ENCODE results near the gene OR5AC2.

Gene OR5AC2, protein sequence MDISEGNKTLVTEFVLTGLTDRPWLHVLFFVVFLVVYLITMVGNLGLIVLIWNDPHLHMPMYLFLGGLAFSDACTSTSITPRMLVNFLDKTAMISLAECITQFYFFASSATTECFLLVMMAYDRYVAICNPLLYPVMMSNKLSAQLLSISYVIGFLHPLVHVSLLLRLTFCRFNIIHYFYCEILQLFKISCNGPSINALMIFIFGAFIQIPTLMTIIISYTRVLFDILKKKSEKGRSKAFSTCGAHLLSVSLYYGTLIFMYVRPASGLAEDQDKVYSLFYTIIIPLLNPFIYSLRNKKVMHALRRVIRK

DNA sequence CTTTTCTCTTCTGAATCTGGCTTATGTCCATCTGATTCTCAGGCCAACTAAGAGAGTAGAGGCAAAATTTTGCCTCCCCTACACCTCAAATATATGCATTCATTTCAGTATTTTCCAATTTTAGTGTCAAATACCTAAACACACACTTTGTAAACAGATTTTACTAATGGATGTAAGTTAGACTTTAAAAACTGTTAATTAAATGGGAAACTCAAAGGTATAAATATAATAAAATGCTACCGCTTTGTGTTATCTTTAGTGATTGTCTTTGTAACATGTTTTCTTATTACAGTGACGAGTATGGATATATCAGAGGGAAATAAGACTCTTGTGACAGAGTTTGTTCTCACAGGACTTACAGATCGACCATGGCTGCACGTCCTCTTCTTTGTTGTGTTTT, at the start of gene OR5AC2:
TSS of gene OR5AC2 (plus strand) at position 301 of the 400 bp plus-strand sequence. CDS start at position 301, 0 bp downstream.
- no peak for DNase-seq

DNA sequence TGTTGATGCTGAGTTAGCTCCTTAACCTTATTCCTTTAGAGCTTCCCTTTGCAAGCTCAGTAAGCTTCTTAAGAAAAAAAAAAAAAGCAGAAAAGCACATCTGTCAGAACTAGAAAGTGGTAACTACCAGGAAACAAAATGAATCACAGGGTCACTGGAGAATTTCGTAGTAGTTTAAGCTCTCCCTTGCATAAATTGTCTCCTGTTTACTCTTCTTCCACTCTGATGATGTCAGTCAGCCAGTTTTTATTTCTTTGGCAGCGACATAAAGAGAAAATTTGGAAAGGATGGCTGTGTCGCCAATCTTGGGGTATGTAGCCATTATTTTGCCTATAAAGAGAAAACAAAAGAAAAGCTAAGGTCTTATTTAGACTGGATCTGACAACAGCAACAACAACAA, 48.7 kb upstream of the OR5AC2 start:
- no peak for DNase-seq

DNA sequence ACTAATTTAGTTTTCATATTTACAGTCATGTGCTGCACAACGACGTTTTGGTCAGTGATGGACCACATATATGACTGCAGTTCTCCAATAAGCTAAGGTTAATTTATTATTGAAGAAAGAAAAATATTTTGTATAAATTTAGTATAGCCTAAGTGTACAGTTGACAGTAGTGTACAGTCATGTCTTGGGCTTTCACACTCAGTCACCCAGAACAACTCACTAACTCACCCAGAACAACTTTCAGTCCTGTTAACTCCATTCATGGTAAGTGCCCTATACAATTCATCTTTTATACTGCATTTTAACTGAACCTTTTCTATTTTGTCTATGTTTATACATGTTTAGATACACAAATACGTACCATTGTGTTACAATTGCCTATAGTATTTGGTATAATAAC, 48.1 kb upstream of the OR5AC2 start:
- DNase-seq: no peak

DNA sequence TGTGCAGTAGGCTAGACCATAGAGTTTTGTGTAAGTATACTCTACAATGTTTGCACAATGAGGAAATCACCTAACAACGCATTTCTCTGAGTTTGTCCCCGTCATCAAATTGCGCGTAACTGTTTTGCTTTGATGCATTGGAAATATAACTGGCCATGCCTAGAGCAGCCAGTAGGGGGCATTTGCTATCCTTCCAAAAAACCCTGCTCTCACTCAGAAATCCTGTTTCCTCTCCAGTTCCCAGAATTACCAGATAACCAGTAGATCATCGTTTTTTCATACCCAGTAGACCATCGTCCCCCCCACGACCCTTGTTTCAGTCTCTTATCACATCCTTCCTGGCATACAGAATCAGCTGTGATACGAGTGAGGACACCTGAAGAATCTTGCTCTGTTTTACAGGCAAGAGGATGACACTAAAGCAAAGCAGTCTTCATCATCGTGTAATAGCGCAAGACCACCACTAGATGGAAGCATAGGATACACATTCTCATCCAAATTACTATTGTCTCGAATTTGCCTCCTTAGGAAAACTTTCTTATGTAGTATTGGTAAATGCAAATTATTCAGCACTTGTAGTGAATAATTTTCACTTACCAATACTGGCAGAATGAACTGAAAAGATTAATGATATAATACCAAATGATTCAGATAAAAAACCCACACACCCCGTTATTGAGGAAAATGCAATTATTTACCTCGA, 47.5 kb upstream of the OR5AC2 start:
- peak; percentile 80 to 86 (median 85) for DNase-seq

DNA sequence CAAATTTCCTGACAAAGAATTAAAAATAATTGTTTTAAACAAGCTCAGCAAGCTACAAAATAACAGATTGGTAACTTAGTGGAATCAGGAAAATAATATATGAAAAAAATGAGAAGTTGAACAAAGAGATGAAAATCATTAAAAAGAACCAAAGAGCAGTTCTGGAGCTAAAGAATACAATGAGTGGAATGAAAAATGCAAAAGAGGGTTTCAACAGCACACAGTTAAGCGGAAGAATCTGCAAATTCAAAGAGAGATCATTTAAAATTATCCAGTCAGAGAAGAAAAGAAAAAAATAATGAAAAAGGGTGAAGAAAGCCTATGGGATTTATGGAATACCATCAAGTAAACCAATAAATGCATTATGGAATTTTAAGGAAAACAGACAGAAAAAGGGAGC, 45.6 kb upstream of the OR5AC2 start:
- no peak for DNase-seq

DNA sequence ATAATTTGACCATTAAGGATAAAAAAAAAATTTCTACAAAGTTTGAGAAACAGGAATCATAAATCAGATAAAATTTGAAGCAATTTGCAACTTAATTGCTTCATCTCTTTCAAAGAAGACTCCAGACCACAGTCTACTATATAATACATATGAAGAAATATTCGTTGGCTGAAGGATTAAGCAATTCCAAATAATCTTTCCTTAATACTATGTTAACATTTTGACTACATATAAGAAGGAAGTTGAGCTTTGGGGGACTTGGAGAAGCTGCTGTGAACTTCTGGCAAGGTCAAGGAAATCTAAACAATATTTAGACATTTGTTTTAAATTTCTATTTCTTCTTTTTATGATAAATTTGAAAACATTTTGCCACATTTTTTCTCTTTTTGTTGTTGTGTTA, 38.4 kb upstream of the OR5AC2 start:
- DNase-seq: peak in 1 of 3 donors; percentile 17

DNA sequence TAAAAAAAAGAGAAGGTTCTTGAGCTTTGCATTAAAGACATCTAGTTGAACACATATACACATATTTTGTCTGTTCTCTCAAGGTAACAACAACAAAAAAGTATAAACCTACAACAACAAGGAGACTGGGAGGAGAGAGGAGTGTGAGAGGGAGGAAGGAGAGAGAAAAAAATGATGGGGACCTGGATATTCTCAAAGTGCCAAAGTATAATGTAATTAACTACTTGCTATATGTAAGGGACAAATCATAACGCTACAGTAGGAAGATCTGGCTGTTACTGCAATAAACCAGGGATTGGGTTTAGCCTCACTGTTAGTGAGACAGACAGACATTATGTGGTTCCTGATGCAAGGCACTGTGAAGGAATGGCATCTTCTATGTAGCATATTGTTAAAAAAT, 37.7 kb upstream of the OR5AC2 start:
- DNase-seq: no peak

DNA sequence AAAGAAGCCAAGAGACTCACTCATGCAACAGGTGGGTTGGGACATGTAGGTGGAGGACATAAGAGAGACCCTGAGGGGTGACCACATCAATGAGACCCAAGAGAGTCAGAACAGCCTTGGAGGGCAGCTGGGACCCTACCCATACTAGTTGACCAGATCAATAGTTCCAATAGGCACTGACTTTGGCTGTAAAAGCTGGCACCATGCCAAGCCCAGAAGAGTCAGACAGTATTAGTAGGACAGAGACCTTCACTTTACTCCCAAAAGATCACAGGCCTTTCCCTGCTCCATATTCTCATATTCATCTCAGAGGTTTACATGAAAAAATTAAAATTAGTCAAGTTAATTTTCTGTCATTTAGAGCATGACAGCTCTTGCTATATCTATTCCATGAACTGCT, 30.9 kb upstream of the OR5AC2 start:
- no peak for DNase-seq

DNA sequence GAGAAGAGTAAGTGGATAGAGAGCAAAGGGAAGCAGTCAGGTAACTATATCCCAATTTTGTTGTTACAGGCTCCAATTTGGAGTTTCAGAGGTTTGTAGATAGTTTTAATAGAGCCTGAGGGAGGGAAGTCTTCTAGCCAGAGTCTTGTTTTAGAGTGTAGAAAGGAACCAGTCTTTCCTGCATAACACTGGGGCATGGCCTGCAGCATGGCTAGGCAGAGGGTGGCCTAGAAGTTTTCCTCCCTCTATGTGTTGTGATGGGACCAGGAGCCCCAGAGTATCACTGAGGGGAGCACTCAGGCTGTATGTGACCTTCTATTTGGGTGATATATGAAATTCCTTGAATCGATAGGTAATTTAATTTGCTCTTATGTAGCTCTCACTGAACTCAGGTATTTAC, 29.3 kb upstream of the OR5AC2 start:
- DNase-seq: no peak

DNA sequence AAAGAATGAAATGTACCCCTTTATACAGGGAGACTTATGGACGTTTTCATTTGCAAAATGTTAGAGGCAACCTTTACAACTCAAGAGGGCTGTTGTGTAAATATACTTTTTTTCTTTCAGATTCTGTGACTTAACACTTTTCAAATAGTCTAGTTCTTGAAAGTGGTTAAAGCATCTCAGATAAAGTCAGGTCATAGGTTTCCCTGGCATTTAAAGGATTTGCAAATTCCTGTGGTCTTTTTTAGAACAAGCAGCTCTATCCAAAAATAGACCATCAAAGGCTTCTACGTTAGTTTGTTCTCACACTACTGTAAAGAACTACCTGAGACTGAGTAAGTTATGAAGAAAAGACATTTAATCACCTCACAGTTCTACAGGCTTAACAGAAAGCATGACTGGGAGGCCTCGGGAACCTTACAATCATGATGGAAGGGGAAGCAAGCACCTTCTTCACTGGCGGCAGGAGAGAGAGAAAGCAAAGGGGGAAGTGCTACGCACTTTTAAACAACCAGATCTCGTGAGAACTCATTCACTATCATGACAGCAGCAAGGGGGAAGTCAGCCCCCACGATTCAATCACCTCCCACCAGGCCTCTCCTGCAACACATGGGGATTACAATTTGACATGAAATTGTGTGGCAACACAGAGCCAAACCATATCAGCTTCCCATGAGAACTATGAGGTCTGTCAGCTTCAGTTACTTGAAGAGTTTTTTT, 28.6 kb upstream of the OR5AC2 start:
- peak in 2 of 3 donors; percentile 7 to 16 for DNase-seq

DNA sequence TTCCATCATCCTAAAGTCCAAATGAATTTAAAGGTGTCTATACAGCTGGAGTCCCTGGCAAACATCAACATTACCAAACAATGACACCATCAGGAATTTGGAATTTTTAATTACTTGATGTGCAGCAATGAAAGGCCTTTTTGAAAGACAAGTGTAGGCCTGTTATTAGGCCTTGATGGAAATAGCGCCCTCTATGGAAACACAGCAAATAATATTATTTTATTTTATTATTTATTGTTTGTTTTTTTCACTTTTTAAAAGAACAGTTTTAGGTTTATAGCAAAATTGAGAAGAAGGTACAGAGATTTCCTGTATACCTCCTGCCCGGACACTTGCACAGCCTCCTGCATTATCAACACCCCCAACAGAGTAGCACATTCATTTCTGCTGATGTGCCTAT, 18.1 kb upstream of the OR5AC2 start:
- DNase-seq: no peak

DNA sequence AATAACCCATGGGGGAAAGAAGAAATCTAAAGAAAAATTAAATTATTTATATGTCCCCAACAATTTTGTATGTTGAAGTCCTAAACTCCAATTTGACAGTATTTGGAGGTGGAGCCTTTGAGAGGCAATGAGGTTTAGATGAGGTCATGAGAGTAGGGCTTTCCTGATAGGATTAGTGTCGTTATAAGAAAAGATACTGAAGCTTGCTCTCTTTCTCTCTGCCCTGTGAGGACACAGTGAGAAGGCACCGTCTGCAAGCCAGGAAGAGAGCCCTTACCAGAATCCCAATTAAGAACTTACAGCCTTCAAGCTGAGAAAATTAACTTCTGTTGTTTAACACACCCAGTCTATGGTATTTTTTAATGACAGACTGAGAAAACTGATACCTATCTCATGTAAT, 16.1 kb upstream of the OR5AC2 start:
- DNase-seq: no peak

DNA sequence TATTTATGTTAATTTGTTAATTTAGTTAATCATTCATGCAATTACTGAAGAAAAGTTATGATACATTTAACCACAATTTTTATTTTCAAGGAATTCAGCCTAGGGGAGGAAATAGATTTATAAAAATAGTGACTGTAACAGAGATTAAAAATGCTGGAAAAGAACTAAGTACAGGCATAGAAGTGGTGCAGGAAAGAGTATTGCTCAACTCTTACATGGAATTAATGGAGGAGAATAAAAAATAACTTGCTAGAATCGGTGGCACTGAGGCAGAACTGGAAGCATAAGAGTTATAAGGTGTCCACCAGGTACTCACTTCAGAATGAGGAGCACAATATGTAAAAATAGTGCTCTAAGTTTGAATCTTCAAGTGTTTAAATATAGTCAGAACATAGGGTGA, 13.5 kb upstream of the OR5AC2 start:
- DNase-seq: no peak

DNA sequence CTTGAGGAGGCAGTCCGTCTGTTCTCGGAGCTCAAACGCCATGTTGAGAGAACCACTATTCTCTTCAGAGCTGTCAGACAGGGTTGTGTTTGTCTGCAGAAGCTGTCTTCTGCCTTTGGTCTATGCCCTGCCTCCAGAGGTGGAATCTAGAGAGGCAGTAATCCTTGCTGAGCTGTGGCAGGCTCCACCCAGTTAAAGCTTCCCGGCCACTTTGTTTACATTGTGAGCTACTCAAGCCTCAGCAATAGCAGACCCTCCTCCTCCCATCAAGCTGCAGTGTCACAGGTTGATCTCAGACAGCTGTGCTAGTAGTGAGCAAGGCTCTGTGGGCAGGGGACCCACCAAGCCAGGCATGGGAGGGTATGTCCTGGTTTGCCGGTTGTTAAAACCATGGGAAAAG, 8.9 kb downstream of the OR5AC2 start:
- no peak for DNase-seq

DNA sequence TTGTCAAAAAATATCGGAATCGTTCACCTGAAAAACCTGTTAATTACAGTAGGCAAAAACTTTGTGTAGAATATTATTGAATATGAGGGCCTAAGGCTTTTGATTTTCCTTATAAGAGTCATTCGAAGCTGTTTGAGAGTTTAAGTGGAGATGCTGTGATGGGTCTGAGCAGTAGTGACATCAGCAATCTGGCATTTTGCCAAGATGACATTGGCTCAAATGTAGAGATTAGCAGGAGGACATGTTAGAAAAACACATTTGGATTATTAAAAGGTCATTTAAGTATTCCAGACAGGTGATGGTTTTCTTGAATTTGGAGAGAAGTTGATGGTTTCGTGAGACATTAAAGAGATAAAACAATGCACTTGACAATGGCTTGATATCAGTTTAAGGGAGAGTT, 12.9 kb downstream of the OR5AC2 start:
- DNase-seq: no peak

DNA sequence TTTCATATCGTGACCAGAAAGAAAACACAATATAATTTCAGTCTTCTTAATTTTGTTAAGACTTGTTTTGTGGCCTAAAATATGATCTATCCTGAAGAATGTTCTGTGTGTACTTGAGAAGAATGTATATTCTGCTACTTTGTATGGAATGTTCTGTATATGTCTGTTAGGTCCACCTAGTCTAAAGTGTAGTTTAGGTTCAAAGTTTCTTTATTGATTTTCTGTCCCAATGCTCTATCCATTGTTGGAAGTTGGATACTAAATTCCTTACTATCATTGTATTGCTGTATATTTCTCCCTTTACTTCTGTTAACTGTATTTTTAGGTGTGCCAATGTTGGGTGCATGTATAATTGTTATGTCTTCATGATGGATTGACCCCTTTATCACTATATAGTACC, 21.2 kb downstream of the OR5AC2 start:
- no peak for DNase-seq

DNA sequence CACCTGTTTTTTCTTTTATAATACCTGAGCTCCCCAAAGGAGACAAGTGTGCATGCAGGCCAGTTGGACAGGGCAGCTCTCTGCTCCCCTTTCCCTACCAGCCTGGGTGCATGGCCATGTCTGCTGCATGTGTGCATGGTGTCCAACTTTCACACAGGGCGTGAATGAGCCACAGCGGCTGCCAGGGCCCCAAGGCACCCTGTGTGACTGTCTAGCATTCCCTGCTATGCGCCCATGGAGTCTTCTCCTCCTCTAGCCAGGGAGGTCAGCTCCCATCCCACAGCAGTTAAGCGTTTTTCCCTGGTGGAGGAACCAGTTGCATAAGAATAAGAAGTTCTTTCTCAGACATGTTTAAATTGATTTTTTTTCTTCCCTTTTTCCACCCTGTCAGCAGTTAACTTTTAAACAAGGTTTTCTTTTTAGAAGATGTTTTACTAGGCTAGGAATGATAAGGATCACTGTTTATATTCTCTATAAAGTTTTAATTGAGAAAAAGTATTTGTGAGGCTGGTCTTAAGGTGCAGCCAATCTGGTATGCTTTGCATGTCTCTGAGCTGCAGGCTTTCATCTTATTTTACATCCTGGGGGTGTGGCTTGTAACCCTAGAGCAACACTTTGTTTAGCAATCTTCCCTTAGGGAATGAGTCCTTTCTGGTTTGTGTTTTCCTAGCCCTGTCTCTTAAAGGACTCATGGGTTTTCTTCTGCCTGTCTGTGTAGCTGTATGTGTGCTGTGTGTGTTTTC, 23.0 kb downstream of the OR5AC2 start:
- DNase-seq: no peak

DNA sequence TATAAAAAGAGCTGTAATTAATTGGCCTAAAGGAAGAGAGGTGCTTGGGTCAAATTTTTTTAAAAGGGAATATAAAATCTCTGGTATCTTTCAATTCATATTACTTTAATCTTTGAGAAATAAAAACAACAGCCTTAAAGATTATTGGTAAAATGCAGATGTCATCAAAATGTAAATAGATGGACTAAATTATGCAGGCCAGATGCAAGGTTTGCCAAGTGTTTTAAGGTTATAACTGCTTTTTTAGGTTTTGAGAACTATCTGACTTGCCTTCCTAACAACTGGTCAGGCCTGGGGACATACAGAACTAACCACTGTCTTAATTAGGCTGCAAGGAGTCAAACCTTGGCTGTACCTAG, 23.6 kb downstream of the OR5AC2 start:
- DNase-seq: no peak

DNA sequence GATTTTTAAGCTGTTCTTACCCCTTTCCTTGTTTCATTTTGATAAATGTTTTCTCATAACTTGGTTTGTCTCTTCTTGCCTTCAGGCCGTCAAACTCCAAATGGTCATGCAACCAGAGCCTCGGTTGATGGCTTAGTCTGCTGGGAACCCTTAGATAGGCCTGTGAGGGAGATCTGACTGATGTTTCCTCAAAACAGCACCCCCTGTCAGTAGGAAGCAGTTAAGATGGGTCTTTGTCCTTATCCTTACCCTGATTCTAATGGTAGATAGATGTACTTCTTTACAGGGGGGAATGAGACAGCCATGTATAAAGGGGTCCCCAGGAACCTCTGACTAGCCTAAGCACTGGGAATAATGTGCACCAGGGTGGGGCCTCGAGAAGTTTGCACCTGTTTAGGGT, 27.3 kb downstream of the OR5AC2 start:
- no peak for DNase-seq

DNA sequence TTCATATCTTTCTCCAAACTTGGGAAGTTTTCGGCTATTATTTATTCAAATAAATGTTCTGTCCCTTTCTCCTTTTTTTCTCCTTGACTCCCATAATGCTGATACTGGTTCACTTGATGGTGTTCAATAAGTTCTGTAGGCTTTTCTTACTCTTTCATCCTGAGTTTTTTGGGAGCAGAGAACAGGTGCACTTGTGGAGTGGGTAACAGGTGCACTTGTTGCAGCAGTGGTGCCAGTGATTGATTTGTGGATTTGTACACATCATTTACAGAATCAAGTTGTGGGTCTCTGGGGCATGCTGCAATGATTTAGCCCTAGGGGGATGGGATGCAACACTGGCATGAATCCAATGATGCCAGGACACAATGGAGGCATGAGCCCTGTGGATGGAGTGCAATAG, 28.7 kb downstream of the OR5AC2 start:
- DNase-seq: no peak

DNA sequence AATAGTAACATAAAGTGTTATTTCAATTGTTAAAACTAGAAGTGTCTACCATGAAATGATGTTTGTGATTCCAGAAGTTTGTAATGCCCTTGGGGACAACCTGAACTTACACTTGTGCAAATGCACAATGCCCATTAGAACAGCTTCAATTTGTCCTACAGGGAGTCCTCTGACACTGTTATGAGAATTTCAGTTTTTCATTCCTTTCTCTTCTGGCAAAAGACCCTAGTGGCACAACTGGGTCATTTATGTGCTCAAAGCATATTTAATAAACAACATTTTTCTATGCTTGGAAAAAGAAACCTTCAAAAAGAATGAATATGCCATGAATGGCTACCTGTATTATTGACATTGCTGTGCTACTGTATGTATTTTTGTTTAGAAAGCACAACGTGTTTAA, 43.4 kb downstream of the OR5AC2 start, which contains the start of gene OR5H1:
TSS of gene OR5H1 (plus strand) at position 301 of the 400 bp plus-strand sequence. CDS start 1,977 bp downstream, outside the sequence.
- no peak for DNase-seq

DNA sequence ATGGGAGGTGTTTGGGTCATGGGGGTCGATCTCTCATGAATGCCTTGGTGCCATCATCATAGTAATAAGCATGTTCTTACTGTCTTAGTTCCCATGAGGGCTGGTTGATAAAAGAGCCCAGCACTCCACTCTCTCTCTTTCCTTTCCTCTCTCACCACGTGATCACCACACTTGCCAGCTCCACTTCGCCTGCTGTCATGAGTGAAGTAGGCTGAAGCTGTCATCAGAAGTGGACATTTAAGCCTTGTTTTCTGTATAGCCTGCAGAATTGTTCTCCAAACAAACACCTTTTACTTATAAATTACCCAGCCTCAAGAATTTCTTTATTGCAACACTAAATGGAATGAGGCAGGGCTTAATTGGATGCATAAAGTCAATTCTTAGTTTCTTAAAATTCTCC, 49.7 kb downstream of the OR5AC2 start:
- no peak for DNase-seq
